Breast epithelium (tissue), 3 donors: ENCODE measurements around the gene CCL27.

Experiments used
- POLR2A ChIP-seq: fragments of 450-650 bp; IDR thresholded peaks from one replicate; pipeline ENCODE4 v1.6.1; 2016; ENCODE audit warnings: antibody characterized with exemption, mild to moderate bottlenecking, moderate library complexity
- POLR2AphosphoS5 ChIP-seq, 3 donors: sonication (generic); formaldehyde crosslinking; IDR thresholded peaks; one replicate each; pipeline ENCODE4 v1.6.1; 2017; ENCODE audit warnings: antibody characterized with exemption in 3 of 3
- TF ChIP-seq, protein P1 (sequence below), 3 donors: fragments of 450-650 bp; IDR thresholded peaks; one replicate each; pipeline ENCODE4 v1.5.1; 2016 to 2017; ENCODE audit warnings: antibody characterized with exemption in 3 of 3, mild to moderate bottlenecking in 3 of 3, moderate library complexity in 3 of 3

DNA sequence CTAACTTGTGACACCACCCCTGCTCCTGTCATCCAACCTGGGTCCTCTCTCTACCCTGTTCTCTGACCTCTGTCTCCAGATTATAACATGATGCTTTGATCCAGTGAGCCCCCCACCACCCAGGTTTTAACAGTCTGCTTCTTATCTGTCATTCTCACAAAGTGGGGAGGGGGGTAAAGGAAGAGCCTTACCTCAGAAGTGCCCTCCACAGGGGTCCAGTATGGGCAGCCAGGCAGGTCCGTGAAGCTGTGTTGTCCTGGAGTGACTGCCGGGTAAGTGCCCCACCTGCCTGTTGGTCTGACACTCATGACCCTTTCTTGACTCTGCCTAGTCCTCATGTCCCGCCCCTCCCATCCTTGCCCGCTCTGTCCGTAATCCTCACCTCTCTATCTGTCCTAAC lies 7.1 kb downstream of the CCL27 start:
- TF ChIP-seq POLR2A (no peak), POLR2AphosphoS5 (IDR thresholded peaks at IDR 0.05) (no peak)
- TF ChIP-seq, protein P1, sequence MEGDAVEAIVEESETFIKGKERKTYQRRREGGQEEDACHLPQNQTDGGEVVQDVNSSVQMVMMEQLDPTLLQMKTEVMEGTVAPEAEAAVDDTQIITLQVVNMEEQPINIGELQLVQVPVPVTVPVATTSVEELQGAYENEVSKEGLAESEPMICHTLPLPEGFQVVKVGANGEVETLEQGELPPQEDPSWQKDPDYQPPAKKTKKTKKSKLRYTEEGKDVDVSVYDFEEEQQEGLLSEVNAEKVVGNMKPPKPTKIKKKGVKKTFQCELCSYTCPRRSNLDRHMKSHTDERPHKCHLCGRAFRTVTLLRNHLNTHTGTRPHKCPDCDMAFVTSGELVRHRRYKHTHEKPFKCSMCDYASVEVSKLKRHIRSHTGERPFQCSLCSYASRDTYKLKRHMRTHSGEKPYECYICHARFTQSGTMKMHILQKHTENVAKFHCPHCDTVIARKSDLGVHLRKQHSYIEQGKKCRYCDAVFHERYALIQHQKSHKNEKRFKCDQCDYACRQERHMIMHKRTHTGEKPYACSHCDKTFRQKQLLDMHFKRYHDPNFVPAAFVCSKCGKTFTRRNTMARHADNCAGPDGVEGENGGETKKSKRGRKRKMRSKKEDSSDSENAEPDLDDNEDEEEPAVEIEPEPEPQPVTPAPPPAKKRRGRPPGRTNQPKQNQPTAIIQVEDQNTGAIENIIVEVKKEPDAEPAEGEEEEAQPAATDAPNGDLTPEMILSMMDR (IDR thresholded peaks at IDR 0.05), result no peak
